H1 (cell line): Measurements from ENCODE around the gene KATNAL1. TPM values are rescaled to one million over a fixed set of nuclear protein-coding genes. Genes with fewer than 3 reads are reported as not detected.

Source experiments
- CTCF ChIA-PET: fragments of 300-600 bp; sonication (Branson Sonifier 250); formaldehyde crosslinking; loops from one replicate; lab custom pipeline; 2021; ENCODE audit not compliant: partially characterized antibody; lab: Charles Lee
- POLR2A ChIA-PET: fragments of 300-600 bp; sonication (Branson Sonifier 250); formaldehyde crosslinking; loops from one replicate; lab custom pipeline; 2021; ENCODE audit warnings: inconsistent platforms; ENCODE audit not compliant: partially characterized antibody; lab: Charles Lee
- DNase-seq, 2 experiments: peaks; one replicate each; pipeline versions ENCODE4 v3.0.0 to v3.0.0-alpha.2; 2010 to 2022; ENCODE audit warnings: low spot score in 2 of 2, low read depth in 1 of 2, mixed read lengths in 1 of 2
- FAIRE-seq: peaks from 2 replicates; lab custom pipeline; 2011; peaks lifted over from hg19 to GRCh38; lab: Jason Lieb, UNC
- H2AFZ ChIP-seq: 2 replicates; pipeline ENCODE4 v1.8.1; 2012; ENCODE audit warnings: low read length, inconsistent platforms
- H2AK5ac ChIP-seq: 2 replicates; pipeline ENCODE4 v1.6.1; 2013; ENCODE audit warnings: low read depth, low read length
- H2BK120ac ChIP-seq: replicated peaks from 2 replicates; pipeline ENCODE3; 2013; ENCODE audit warnings: low read depth, low read length, inconsistent platforms
- H2BK12ac ChIP-seq: 2 replicates; pipeline ENCODE4 v1.6.1; 2013; ENCODE audit warnings: low read depth, low read length
- H2BK15ac ChIP-seq: 2 replicates; pipeline ENCODE4 v1.6.1; 2013; ENCODE audit warnings: low read length
- H2BK20ac ChIP-seq: 2 replicates; pipeline ENCODE4 v1.6.1; 2013; ENCODE audit warnings: low read length
- H2BK5ac ChIP-seq: 2 replicates; pipeline ENCODE4 v1.6.1; 2013; ENCODE audit warnings: low read depth, low read length
- H3K14ac ChIP-seq: 2 replicates; pipeline ENCODE4 v1.6.1; 2013; ENCODE audit warnings: inconsistent platforms; ENCODE audit not compliant: insufficient read length
- H3K18ac ChIP-seq: 2 replicates; pipeline ENCODE4 v1.6.1; 2013; ENCODE audit warnings: low read length; ENCODE audit errors: extremely low read depth
- H3K23ac ChIP-seq: 2 replicates; pipeline ENCODE4 v1.6.1; 2013; ENCODE audit warnings: inconsistent platforms; ENCODE audit not compliant: insufficient read length
- H3K23me2 ChIP-seq: 2 replicates; pipeline ENCODE4 v1.6.1; 2013; ENCODE audit warnings: low read depth, low read length
- H3K27ac ChIP-seq: 2 replicates; pipeline ENCODE4 v1.6.1; 2011; ENCODE audit warnings: low read depth, low read length, inconsistent platforms
- H3K27me3 ChIP-seq, 4 experiments: replicated peaks in 1 of 4; 1 replicate in 1 of 4; 2 replicates in 3 of 4; pipeline versions ENCODE4 v1.6.1 to v1.8.1; 2011 to 2013; ENCODE audit warnings: low read length in 3 of 4, mild to moderate bottlenecking in 3 of 4, inconsistent platforms in 2 of 4, mixed read lengths in 2 of 4, moderate library complexity in 1 of 4; ENCODE audit not compliant: control insufficient read depth in 3 of 4, insufficient read depth in 3 of 4; ENCODE audit errors: extremely low read depth in 1 of 4
- H3K36me3 ChIP-seq, 4 experiments: 2 replicates each; pipeline versions ENCODE4 v1.6.1 to v1.8.1; 2011 to 2013; ENCODE audit warnings: mild to moderate bottlenecking in 4 of 4, low read length in 3 of 4, moderate library complexity in 2 of 4, control low read depth in 1 of 4, inconsistent platforms in 1 of 4; ENCODE audit not compliant: insufficient read depth in 4 of 4, control insufficient read depth in 2 of 4
- H3K4ac ChIP-seq: replicated peaks from 2 replicates; pipeline ENCODE3; 2013; ENCODE audit warnings: low read length, low read depth, mixed read lengths, inconsistent platforms; ENCODE audit not compliant: insufficient read length
- H3K4me1 ChIP-seq, 4 experiments: replicated peaks in 1 of 4; 1 replicate in 1 of 4; 2 replicates in 3 of 4; pipeline versions ENCODE4 v1.6.1 to v1.8.1; 2011 to 2013; ENCODE audit warnings: low read length in 3 of 4, inconsistent platforms in 2 of 4, mixed read lengths in 1 of 4; ENCODE audit not compliant: insufficient read depth in 4 of 4, control insufficient read depth in 3 of 4
- H3K4me2 ChIP-seq, 2 experiments: 2 replicates each; pipeline versions ENCODE4 v1.6.1 to v1.8.1; 2011 to 2013; ENCODE audit warnings: low read depth in 2 of 2, low read length in 2 of 2, control low read depth in 1 of 2, inconsistent platforms in 1 of 2, mild to moderate bottlenecking in 1 of 2; ENCODE audit not compliant: insufficient read depth in 1 of 2
- H3K4me3 ChIP-seq, 4 experiments: fragments of 200-600, 300-600 bp in 1 of 4; sonication (generic), shearing (Covaris generic), sonication (Bioruptor Twin) in 1 of 4; 2 replicates each; pipeline versions ENCODE4 v1.5.1 to v1.8.1; 2011 to 2016; ENCODE audit warnings: low read length in 4 of 4, low read depth in 3 of 4, control low read depth in 2 of 4, inconsistent platforms in 2 of 4, mild to moderate bottlenecking in 2 of 4, mixed read lengths in 1 of 4, moderate library complexity in 1 of 4; ENCODE audit not compliant: insufficient read depth in 2 of 4; ENCODE audit errors: extremely low read depth in 1 of 4
- H3K56ac ChIP-seq: replicated peaks from 2 replicates; pipeline ENCODE3; 2013; ENCODE audit warnings: low read depth, mild to moderate bottlenecking, mixed read lengths, low read length, inconsistent platforms; ENCODE audit not compliant: insufficient read length
- H3K79me1 ChIP-seq: 2 replicates; pipeline ENCODE4 v1.6.1; 2013; ENCODE audit warnings: low read depth, low read length, control low read depth
- H3K79me2 ChIP-seq, 2 experiments: 2 replicates each; pipeline versions ENCODE4 v1.6.1 to v1.8.1; 2012 to 2013; ENCODE audit warnings: low read length in 2 of 2, mild to moderate bottlenecking in 2 of 2, inconsistent platforms in 1 of 2; ENCODE audit not compliant: insufficient read depth in 2 of 2, control insufficient read depth in 1 of 2
- H3K9ac ChIP-seq, 4 experiments: replicated peaks in 1 of 4; 1 replicate in 1 of 4; 2 replicates in 3 of 4; pipeline versions ENCODE4 v1.6.1 to v1.8.1; 2011 to 2013; ENCODE audit warnings: low read depth in 3 of 4, low read length in 3 of 4, control low read depth in 2 of 4, mild to moderate bottlenecking in 2 of 4, moderate library complexity in 2 of 4, inconsistent platforms in 1 of 4; ENCODE audit errors: extremely low read depth in 1 of 4
- H3K9me3 ChIP-seq, 2 experiments: 2 replicates each; pipeline versions ENCODE4 v1.6.1 to v1.8.1; 2012 to 2013; ENCODE audit warnings: mild to moderate bottlenecking in 2 of 2, moderate library complexity in 2 of 2, control low read depth in 1 of 2, inconsistent platforms in 1 of 2, low read depth in 1 of 2, low read length in 1 of 2, mixed read lengths in 1 of 2; ENCODE audit not compliant: insufficient read depth in 2 of 2
- H4K20me1 ChIP-seq, 2 experiments: replicated peaks in 1 of 2; 2 replicates each; pipeline versions ENCODE3 to v1.8.1; 2011 to 2013; ENCODE audit warnings: inconsistent platforms in 2 of 2, low read length in 2 of 2, mild to moderate bottlenecking in 1 of 2; ENCODE audit not compliant: insufficient read depth in 2 of 2, control insufficient read depth in 1 of 2
- H4K5ac ChIP-seq: 2 replicates; pipeline ENCODE4 v1.6.1; 2013; ENCODE audit warnings: low read length, low read depth, mixed read lengths, inconsistent platforms; ENCODE audit not compliant: insufficient read length
- H4K8ac ChIP-seq: 2 replicates; pipeline ENCODE4 v1.8.0; 2013; ENCODE audit warnings: mild to moderate bottlenecking, moderate library complexity, low read length, inconsistent platforms; ENCODE audit not compliant: insufficient read depth; ENCODE audit errors: extremely low read depth
- H4K91ac ChIP-seq: replicated peaks from 2 replicates; pipeline ENCODE3; 2013; ENCODE audit warnings: low read length, mixed read lengths, inconsistent platforms; ENCODE audit not compliant: insufficient read length
- CBX5 ChIP-seq: fragments of 300-800, 300-1000 bp; sonication (generic); IDR thresholded peaks from 2 replicates; pipeline ENCODE4 v1.7.1; 2016; ENCODE audit warnings: antibody characterized with exemption, low read length, low read depth
- EGR1 ChIP-seq: IDR thresholded peaks from 2 replicates; pipeline ENCODE4 v1.6.1; 2011; ENCODE audit warnings: low read depth, low read length, borderline replicate concordance
- WGBS, 2 experiments: shearing (Covaris generic) in 1 of 2; methylation state at CpG; one replicate each; pipeline versions ENCODE4 v1.1.6 to v1.1.7; 2013 to 2015; ENCODE audit warnings: low lambda C conversion rate in 2 of 2, mixed read lengths in 2 of 2, inconsistent platforms in 1 of 2, low coverage in 1 of 2, missing lambda C conversion rate in 1 of 2; ENCODE audit not compliant: insufficient replicate concordance in 2 of 2, insufficient coverage in 1 of 2, insufficient read length in 1 of 2; ENCODE audit errors: extremely low coverage in 1 of 2, missing lambda C conversion rate in 1 of 2; 5-methylcytosine and 5-hydroxymethylcytosine counted together
- polyA plus RNA-seq, 7 experiments: library from polyadenylated mRNA; depleted of rRNA in 3 of 7; stranded (reverse) in 5 of 7; unstranded in 2 of 7; fragments of >200 nt in 5 of 7; fragments of 200-250 nt in 2 of 7; gene quantifications; 1 replicate in 5 of 7; 2 replicates in 1 of 7; 4 replicates in 1 of 7; pipeline versions ENCODE4 v1.2.1 to v1.2.3, GENCODE V29; 2011 to 2013; ENCODE audit warnings: missing spikeins in 2 of 7, mixed read lengths in 2 of 7
- total RNA-seq: library from RNA; stranded (reverse); fragmentation: NEBNext Ultra II Directional; extraction: Animal tissue kit (Norgen Biotek cat#: 25700); gene quantifications from 2 replicates; pipeline ENCODE4 v1.2.1, GENCODE V29; 2021
- TF ChIP-seq, protein P1 (sequence below): IDR thresholded peaks from 2 replicates; pipeline ENCODE4 v1.6.1; 2012; ENCODE audit warnings: inconsistent platforms

The KATNAL1 gene
- total and polyA plus RNA-seq, 2 of the 8 experiments (the other 6 are each of a cell fraction or from before 2014, with no cell fraction given) = 4.0 to 13.2 TPM

DNA sequence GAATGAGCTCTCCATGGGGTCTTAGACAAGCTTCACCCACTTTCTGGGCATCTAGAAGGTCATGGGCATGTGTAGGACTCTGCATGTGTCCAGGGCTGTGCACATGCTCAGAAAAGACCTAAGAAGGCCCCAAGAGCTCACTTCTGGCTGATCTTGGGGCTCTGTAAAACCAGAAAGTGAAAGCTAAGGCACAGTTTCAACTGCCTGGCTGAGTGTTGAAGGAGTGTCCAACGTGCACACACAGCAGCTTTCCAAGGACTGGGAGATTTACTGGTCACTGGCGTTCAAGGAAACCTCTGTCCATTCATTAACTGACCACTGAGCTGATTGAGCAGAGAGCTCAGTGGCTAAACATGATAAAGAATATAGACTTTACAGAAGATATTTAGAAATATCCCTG lies 137.9 kb downstream of the KATNAL1 start:
- no peaks in the 10 kb centered on the region for H3K79me1 ChIP-seq
- no peak overlapping the region for H3K9ac ChIP-seq
- no peak overlapping the region for H2BK5ac ChIP-seq
- no peak overlapping the region for H3K4me2 ChIP-seq
- no peak overlapping the region for H4K8ac ChIP-seq
- no peak overlapping the region for H2BK12ac ChIP-seq
- H3K4ac ChIP-seq = no peak overlapping the region
- no peak overlapping the region for H3K56ac ChIP-seq
- H3K36me3 ChIP-seq = no peaks in the 10 kb centered on the region
- H3K9me3 ChIP-seq = no peaks in the 10 kb centered on the region
- no peak overlapping the region for H2BK15ac ChIP-seq
- ChIA-PET CTCF (interaction anchor here (1.0 to 1.4 kb wide), 3 partner anchors 11 to 37 kb away, joined by 3 to 5 read pairs (median 4); no protein-coding TSS in a partner anchor), POLR2A (no interaction called here)
- H4K20me1 ChIP-seq = no peaks in the 10 kb centered on the region
- peaks cover 0 to 3% (median 2%) of the 10 kb centered on the region in 4 experiments; a peak in 3 of 7 replicates for H3K4me1 ChIP-seq
- H3K18ac ChIP-seq = no peak overlapping the region
- no peak overlapping the region for H4K91ac ChIP-seq
- no peak overlapping the region for H4K5ac ChIP-seq
- no peak overlapping the region for H2BK120ac ChIP-seq
- no peak overlapping the region for H3K14ac ChIP-seq
- no peak overlapping the region for H3K23ac ChIP-seq
- TF ChIP-seq EGR1 (no peak), CBX5 (no peak)
- TF ChIP-seq, protein P1, sequence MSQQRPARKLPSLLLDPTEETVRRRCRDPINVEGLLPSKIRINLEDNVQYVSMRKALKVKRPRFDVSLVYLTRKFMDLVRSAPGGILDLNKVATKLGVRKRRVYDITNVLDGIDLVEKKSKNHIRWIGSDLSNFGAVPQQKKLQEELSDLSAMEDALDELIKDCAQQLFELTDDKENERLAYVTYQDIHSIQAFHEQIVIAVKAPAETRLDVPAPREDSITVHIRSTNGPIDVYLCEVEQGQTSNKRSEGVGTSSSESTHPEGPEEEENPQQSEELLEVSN = no peak
- H3K27ac ChIP-seq = no peak overlapping the region
- no peak overlapping the region for H3K4me3 ChIP-seq
- H2BK20ac ChIP-seq = no peak overlapping the region
- no peak overlapping the region for H2AFZ ChIP-seq
- FAIRE-seq (no peak), DNase-seq (no peak)
- WGBS, 2 experiments = 94% methylated on average over 2 of the region's 2 CpGs; no CpG with 5 or more reads in 1 of the 2 experiments
- no peaks in the 10 kb centered on the region for H3K27me3 ChIP-seq
- H3K23me2 ChIP-seq = no peaks in the 10 kb centered on the region
- no peak overlapping the region for H2AK5ac ChIP-seq
- H3K79me2 ChIP-seq = no peaks in the 10 kb centered on the region
